Esophagus muscularis mucosa (tissue), 4 donors: ENCODE results near the gene AP1M2. TPM values are rescaled to one million over a fixed set of nuclear protein-coding genes. Genes with fewer than 3 reads are reported as not detected.

Experiments
- DNase-seq: peaks from one replicate; pipeline ENCODE4 v3.0.0-alpha.2; 2017; ENCODE audit errors: extremely low spot score
- H3K27ac ChIP-seq, 4 donors: fragments of 200-600 bp; sonication (generic); replicated peaks in 1 of 4; 1 replicate in 3 of 4; 2 replicates in 1 of 4; pipeline ENCODE4 v1.5.1; 2016 to 2019; ENCODE audit warnings: mild to moderate bottlenecking in 1 of 4
- H3K27me3 ChIP-seq, 4 donors: fragments of 200-600 bp; sonication (generic); one replicate each; pipeline versions ENCODE4 v1.5.1 to v1.6.0; 2016 to 2019
- H3K36me3 ChIP-seq, 4 donors: fragments of 200-600 bp; sonication (generic); one replicate each; pipeline ENCODE4 v1.5.1; 2016 to 2019
- H3K4me1 ChIP-seq, 4 donors: fragments of 200-600 bp; sonication (generic); one replicate each; pipeline ENCODE4 v1.5.1; 2016 to 2019
- H3K4me3 ChIP-seq, 4 donors: fragments of 200-600 bp; sonication (generic); 1 replicate in 2 of 4; 2 replicates in 2 of 4; pipeline ENCODE4 v1.5.1; 2016 to 2019; ENCODE audit warnings: mild to moderate bottlenecking in 4 of 4, moderate library complexity in 1 of 4
- H3K9me3 ChIP-seq, 4 donors: fragments of 200-600 bp; sonication (generic); 1 replicate in 3 of 4; 2 replicates in 1 of 4; pipeline ENCODE4 v1.5.1; 2016 to 2019
- EP300 ChIP-seq: sonication (generic); formaldehyde crosslinking; IDR thresholded peaks from one replicate; pipeline ENCODE4 v1.6.1; 2017; ENCODE audit warnings: antibody characterized with exemption
- POLR2A ChIP-seq: fragments of 450-650 bp; IDR thresholded peaks from one replicate; pipeline ENCODE4 v1.6.1; 2017; ENCODE audit warnings: antibody characterized with exemption, moderate library complexity, mild to moderate bottlenecking, low read depth
- POLR2AphosphoS5 ChIP-seq, 2 donors: sonication (generic); formaldehyde crosslinking; IDR thresholded peaks; one replicate each; pipeline ENCODE4 v1.6.1; 2017; ENCODE audit warnings: antibody characterized with exemption in 2 of 2
- WGBS: methylation state at CpG from one replicate; pipeline ENCODE4 v1.1.5; 2018; 5-methylcytosine and 5-hydroxymethylcytosine counted together
- intact Hi-C: fragments of 100-400 bp; cut with DNase I; formaldehyde crosslinking; loops from one replicate; pipeline ENCODE4 v1.15.1; 2023
- total RNA-seq, 4 donors: library from RNA; depleted of rRNA; stranded (reverse); fragments of >200 nt; gene quantifications; one replicate each; pipeline versions ENCODE4 v1.1.0 to v1.2.1, GENCODE V29; 2016
- TF ChIP-seq, protein P1 (sequence below), 3 experiments: fragments of 200-600 bp in 2 of 3; fragments of 450-650 bp in 1 of 3; sonication (generic) in 2 of 3; IDR thresholded peaks; one replicate each; pipeline ENCODE4 v1.5.1; 2017 to 2019; ENCODE audit warnings: antibody characterized with exemption in 3 of 3, mild to moderate bottlenecking in 2 of 3, moderate library complexity in 1 of 3

AP1M2 gene
- total RNA-seq, 4 donors from 2014 or later, result not detected

GRCh38 chr19:10612499-10613119, 25.5 kb upstream of the AP1M2 start:
- H3K9me3 ChIP-seq, result no peaks in the 10 kb centered on the region
- H3K36me3 ChIP-seq, result no peaks in the 10 kb centered on the region
- H3K27me3 ChIP-seq, result no peaks in the 10 kb centered on the region
- intact Hi-C loops, result no loop called here
- peaks cover 18 to 37% (median 36%) of the 10 kb centered on the region in 4 donors for H3K4me1 ChIP-seq
- WGBS, result 80% methylated on average over 13 of the region's 15 CpGs
- no peak for DNase-seq
- no peak for TF ChIP-seq POLR2A
- TF ChIP-seq EP300, result no peak
- TF ChIP-seq, protein P1, sequence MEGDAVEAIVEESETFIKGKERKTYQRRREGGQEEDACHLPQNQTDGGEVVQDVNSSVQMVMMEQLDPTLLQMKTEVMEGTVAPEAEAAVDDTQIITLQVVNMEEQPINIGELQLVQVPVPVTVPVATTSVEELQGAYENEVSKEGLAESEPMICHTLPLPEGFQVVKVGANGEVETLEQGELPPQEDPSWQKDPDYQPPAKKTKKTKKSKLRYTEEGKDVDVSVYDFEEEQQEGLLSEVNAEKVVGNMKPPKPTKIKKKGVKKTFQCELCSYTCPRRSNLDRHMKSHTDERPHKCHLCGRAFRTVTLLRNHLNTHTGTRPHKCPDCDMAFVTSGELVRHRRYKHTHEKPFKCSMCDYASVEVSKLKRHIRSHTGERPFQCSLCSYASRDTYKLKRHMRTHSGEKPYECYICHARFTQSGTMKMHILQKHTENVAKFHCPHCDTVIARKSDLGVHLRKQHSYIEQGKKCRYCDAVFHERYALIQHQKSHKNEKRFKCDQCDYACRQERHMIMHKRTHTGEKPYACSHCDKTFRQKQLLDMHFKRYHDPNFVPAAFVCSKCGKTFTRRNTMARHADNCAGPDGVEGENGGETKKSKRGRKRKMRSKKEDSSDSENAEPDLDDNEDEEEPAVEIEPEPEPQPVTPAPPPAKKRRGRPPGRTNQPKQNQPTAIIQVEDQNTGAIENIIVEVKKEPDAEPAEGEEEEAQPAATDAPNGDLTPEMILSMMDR (IDR thresholded peaks at IDR 0.05), result no peak
- peak; percentile 8 to 18 for TF ChIP-seq POLR2AphosphoS5 (IDR thresholded peaks at IDR 0.05)
- H3K27ac ChIP-seq, result peak overlapping the region; percentile 28 to 60 (median 50)
- no peak overlapping the region for H3K4me3 ChIP-seq

DNA sequence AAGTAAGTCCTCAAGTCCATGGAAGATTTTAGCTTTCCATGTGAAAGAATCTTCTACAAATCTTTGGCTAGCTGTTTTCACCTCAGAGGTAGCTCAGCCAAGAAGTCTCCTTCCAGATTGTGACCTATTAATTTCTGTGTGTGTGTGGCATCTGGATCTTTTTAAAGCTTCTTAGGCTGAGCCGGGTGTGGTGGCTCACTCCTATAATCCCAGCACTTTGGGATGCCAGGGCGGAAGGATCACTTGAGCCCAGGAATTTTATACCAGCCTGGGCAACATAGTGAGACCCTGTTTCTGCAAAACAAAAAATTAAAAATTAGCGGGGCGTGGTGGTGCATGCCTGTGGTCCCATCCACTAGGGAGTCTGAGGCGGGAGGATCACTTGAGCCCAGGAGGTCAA, 24.8 kb upstream of the AP1M2 start:
- Histone ChIP-seq H3K36me3 (no peaks in the 10 kb centered on the region), H3K27me3 (no peaks in the 10 kb centered on the region), H3K27ac (peak overlapping the region in 3 of 4 donors; percentile 47 to 60 (median 53)), H3K4me3 (no peak overlapping the region), H3K9me3 (no peaks in the 10 kb centered on the region), H3K4me1 (peaks cover 18 to 37% (median 33%) of the 10 kb centered on the region in 4 donors)
- DNase-seq, result no peak
- TF ChIP-seq, protein P1 (IDR thresholded peaks at IDR 0.05), result no peak
- no peak for TF ChIP-seq POLR2AphosphoS5 (IDR thresholded peaks at IDR 0.05)
- TF ChIP-seq POLR2A, result no peak
- no peak for TF ChIP-seq EP300
- intact Hi-C loops, result no loop called here
- WGBS, result 81% methylated on average over 5 of the region's 5 CpGs

GRCh38 chr19:10604460-10604980, 17.4 kb upstream of the AP1M2 start:
- Histone ChIP-seq H3K9me3 (no peaks in the 10 kb centered on the region), H3K27ac (peak overlapping the region; percentile 85 to 90 (median 88)), H3K27me3 (peaks cover 0 to 6% (median 0%) of the 10 kb centered on the region in 4 donors), H3K36me3 (no peaks in the 10 kb centered on the region), H3K4me1 (peaks cover 20 to 33% (median 27%) of the 10 kb centered on the region in 4 donors), H3K4me3 (peak overlapping the region in 2 of 4 donors; percentile 73 to 90)
- intact Hi-C loops, result no loop called here
- 88% methylated on average over 6 of the region's 9 CpGs for WGBS
- TF ChIP-seq POLR2A (no peak), EP300 (no peak), POLR2AphosphoS5 (IDR thresholded peaks at IDR 0.05) (no peak)
- TF ChIP-seq, protein P1 (IDR thresholded peaks at IDR 0.05), result no peak
- no peak for DNase-seq

DNA sequence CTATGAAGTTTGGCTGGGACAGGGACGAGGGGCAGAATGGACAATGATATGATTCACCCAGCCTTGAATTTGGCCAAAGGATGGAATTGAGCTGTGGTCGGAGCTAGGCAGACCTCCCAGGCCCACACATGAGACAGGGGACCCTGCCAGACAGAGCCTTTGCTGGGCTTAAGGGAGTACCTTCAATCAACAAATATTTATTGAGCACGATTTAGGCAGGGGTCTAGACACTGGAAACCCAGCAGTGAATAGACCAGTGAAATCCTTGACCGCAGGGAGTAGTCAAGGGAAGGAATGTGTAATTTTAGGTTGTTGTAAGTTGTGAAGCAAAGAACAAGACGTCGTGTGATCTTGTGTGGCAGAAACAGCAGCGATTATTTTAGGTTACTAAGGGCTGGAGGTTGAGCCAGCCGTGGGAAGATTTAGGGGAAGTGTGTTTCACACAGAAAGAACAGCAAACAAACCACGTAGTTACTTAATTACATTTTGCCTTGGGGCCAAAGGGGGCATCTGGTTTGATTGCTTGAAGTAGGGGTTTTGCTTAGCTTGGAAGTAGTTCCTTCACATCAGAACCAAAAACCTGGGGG, 16.9 kb upstream of the AP1M2 start:
- H3K4me1 ChIP-seq, result peaks cover 20 to 33% (median 27%) of the 10 kb centered on the region in 4 donors
- 55% methylated on average over 9 of the region's 9 CpGs for WGBS
- H3K9me3 ChIP-seq, result no peaks in the 10 kb centered on the region
- no peak for DNase-seq
- peak overlapping the region; percentile 73 to 99 (median 92) for H3K4me3 ChIP-seq
- TF ChIP-seq POLR2A, result no peak
- peak in 1 of 2 donors; percentile 31 for TF ChIP-seq POLR2AphosphoS5 (IDR thresholded peaks at IDR 0.05)
- TF ChIP-seq, protein P1 (IDR thresholded peaks at IDR 0.05), result no peak
- TF ChIP-seq EP300, result no peak
- intact Hi-C loops, result no loop called here
- no peaks in the 10 kb centered on the region for H3K36me3 ChIP-seq
- H3K27me3 ChIP-seq, result peaks cover 0 to 6% (median 0%) of the 10 kb centered on the region in 4 donors
- H3K27ac ChIP-seq, result peak overlapping the region; percentile 85 to 90 (median 88)
